Fibroblast of lung (primary cell): ENCODE data around the gene NCOR1.

Source experiments
- CTCF ChIP-seq, 2 donors: IDR thresholded peaks in 1 of 2; conservative IDR thresholded peaks in 1 of 2; 1 replicate in 1 of 2; 2 replicates in 1 of 2; pipeline ENCODE4 v1.5.1; 2011 to 2012; ENCODE audit warnings: low read length in 2 of 2, control low read depth in 1 of 2, inconsistent platforms in 1 of 2, low read depth in 1 of 2, mild to moderate bottlenecking in 1 of 2
- EZH2 ChIP-seq: IDR thresholded peaks from 2 replicates; pipeline ENCODE4 v1.5.1; 2012; ENCODE audit warnings: low read length, control low read depth, mild to moderate bottlenecking; ENCODE audit errors: missing control alignments

GRCh38 chr17:16075949-16076348 is 139.4 kb downstream of the NCOR1 start:
- TF ChIP-seq CTCF (conservative IDR thresholded peaks at IDR 0.05 in 1 of 2, IDR thresholded peaks at IDR 0.05 in 1 of 2; ENCODE audit: low read depth in 1 of 2, low read length in 2 of 2) (no peak), EZH2 (no peak)
